GM13977 (cell line): ENCODE measurements around the gene SLC1A1.

Experiments used
- DNase-seq: peaks from one replicate; pipeline ENCODE4 v3.0.0; 2012; ENCODE audit warnings: low spot score
- CTCF ChIP-seq: IDR thresholded peaks from 2 replicates; pipeline ENCODE4 v1.5.1; 2012; ENCODE audit warnings: mild to moderate bottlenecking, control low read depth; ENCODE audit not compliant: insufficient read depth; ENCODE audit errors: extremely low read depth, missing control alignments
- in situ Hi-C: fragments of 300-500 bp; cut with MboI; formaldehyde crosslinking; loops from one replicate; pipeline ENCODE4 v1.12.0; 2022; ENCODE audit warnings: low sequenced_read_pairs, low pct_unique_long_range_greater_than_20kb, mixed read lengths, inconsistent platforms; ENCODE audit not compliant: unreplicated experiment

SLC1A1 gene

GRCh38 chr9:4494332-4494731, 4.1 kb downstream of the SLC1A1 start:
- no peak for DNase-seq
- in situ Hi-C loops, result no loop called here
- TF ChIP-seq CTCF, result no peak

GRCh38 chr9:4494806-4495205, 4.5 kb downstream of the SLC1A1 start:
- in situ Hi-C loops, result no loop called here
- no peak for DNase-seq
- TF ChIP-seq CTCF, result no peak

GRCh38 chr9:4495537-4495936, 5.3 kb downstream of the SLC1A1 start:
- TF ChIP-seq CTCF, result no peak
- no peak for DNase-seq
- in situ Hi-C loops, result no loop called here

GRCh38 chr9:4496497-4496896, 6.2 kb downstream of the SLC1A1 start:
- in situ Hi-C loops, result no loop called here
- DNase-seq, result no peak
- no peak for TF ChIP-seq CTCF

GRCh38 chr9:4497395-4497794, 7.1 kb downstream of the SLC1A1 start:
- DNase-seq, result no peak
- in situ Hi-C loops, result no loop called here
- TF ChIP-seq CTCF, result no peak

GRCh38 chr9:4497855-4498254, 7.6 kb downstream of the SLC1A1 start:
- no peak for TF ChIP-seq CTCF
- in situ Hi-C loops, result no loop called here
- DNase-seq, result no peak

GRCh38 chr9:4499917-4500316, 9.6 kb downstream of the SLC1A1 start:
- TF ChIP-seq CTCF, result no peak
- in situ Hi-C loops, result no loop called here
- no peak for DNase-seq
